ENCODE results near the gene NR3C2.
"Not testable (repeated sequence)": the region's sequence is repeated elsewhere in the genome, so short reads cannot be mapped to it uniquely, and the experiment has no call there.

The NR3C2 gene

GRCh38 chr4:148364525-148364924 lies 77.7 kb downstream of the NR3C2 start:
- no peak for DNase-seq

DNA sequence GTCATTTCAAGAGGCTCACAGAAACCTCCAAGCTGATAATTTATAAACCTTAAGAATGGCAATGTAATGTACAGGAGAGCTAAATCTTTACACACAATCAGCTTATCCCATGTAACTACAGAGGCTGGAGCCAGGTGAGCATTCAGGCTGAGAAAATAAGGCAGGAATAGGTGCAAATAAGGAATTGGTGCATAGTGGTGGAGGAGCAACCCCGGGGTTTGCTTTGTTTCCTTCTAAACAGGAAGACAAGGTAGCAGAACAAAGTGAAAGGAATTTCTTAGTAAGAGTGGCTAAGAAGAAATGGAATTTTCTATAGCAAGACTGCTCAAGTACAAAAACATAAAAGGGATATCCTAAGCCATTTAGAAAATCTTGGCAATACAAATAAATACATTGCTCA lies 82.4 kb downstream of the NR3C2 start:
- DNase-seq, result no peak

DNA sequence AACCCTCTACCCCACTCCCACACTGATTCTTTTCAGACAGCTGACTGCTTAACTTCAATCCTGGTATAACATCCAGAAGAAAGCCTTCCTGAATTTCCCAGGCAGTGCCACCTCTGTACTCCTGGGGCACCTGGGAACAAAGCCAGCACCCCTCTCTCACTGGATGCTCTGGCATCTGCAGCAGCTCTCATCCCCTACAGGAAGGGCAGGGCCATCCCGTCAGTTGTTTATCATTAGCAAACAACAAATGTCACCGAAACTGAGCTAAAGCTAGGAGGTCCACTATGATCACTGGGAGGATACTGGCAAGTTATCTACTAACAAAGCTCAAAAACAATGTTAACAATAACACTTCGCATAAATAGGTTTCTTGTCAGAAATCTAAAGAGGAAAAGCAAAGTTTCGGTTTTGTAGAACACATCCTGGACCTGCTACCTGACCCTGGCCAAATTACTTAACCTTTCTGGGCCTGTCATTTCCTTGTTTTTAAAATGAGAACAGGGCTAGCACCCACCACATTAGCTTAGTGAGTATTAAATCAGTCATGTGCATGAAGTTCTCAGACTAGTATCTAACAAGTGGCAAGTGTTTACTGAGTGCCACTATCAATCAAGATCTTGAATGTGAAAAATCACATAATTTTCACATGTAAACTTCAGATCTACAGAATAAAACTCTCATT lies 86.6 kb downstream of the NR3C2 start:
- DNase-seq, result no peak

DNA sequence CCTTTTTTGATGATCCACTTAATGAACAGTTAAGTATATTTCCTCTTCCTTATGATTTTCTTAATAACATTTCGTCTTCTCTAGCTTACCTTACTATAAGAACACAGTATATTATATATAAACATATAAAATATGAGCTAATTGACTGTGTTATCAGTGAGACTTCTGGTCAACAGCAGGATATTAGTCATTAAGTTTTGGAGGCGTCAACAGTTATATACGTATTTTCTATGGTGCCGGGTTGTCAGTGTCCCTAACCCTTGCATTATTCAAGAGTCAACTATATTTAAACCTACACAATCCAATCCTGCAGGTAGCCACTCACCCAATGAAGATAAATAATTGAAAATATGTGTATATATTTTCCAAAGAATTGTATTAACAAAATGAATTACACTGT lies 88.0 kb downstream of the NR3C2 start:
- no peak for DNase-seq

- DNase-seq, result no peak
Measured at GRCh38 chr4:148353571-148353970, 88.6 kb downstream of the NR3C2 start.

DNA sequence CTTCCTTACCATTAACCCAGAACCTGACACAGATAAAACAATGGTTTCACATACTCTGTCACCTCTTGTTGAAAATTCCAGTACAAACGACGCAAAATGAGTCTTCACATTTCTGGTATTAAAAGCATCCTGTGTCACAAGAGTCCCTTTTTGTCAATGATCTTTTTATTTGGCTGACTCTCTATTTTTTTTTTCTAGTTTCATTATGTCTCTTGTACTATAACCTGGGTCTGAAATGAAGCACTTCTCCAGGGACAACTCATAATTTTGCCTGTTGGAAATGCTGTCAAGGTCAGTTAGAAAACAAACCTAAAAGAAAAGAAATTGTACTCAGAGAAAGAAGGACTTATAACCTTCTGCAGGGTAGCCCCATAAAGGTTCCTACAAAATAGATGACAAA lies 93.1 kb downstream of the NR3C2 start:
- no peak for DNase-seq

DNA sequence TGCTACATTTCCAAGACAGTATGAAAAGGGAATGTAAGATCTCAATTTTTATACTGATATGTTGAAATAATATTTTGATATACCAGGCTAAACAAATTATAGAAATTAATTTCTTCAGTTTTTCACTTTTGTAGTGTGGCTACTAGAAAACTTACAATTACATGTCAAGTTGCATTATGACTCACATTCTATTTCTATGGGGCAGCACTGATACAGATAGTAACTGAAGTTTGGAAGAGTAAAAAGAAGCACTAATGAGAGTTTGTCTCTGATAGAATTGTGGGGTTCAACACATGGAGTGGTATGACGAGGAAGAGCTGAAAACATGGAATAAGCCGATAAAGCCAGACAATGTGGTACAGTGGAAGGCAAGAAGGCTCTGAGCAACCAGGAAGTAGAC lies 95.6 kb downstream of the NR3C2 start:
- no peak for DNase-seq

GRCh38 chr4:148345509-148345908 lies 96.7 kb downstream of the NR3C2 start:
- no peak for DNase-seq

GRCh38 chr4:148344941-148345340 lies 97.3 kb downstream of the NR3C2 start:
- DNase-seq, result no peak

DNA sequence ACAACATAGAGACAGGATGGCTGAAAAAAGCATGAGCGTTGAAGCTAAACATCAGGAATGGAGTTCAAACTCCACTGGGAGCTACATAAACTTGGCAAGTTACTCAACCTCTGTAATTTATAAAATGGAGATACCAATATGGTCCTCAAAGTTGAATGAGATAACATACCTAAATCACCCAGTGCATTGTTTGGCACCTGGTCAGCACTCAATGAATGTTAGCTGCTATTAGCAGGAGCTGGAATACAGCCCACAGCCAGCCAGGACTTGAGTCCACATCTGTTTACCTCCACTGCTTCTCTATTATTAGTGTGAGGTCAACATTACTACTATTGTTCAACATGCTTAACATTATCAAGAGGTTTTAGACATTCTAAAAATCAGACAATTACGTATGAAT lies 97.9 kb downstream of the NR3C2 start:
- DNase-seq, result no peak

DNA sequence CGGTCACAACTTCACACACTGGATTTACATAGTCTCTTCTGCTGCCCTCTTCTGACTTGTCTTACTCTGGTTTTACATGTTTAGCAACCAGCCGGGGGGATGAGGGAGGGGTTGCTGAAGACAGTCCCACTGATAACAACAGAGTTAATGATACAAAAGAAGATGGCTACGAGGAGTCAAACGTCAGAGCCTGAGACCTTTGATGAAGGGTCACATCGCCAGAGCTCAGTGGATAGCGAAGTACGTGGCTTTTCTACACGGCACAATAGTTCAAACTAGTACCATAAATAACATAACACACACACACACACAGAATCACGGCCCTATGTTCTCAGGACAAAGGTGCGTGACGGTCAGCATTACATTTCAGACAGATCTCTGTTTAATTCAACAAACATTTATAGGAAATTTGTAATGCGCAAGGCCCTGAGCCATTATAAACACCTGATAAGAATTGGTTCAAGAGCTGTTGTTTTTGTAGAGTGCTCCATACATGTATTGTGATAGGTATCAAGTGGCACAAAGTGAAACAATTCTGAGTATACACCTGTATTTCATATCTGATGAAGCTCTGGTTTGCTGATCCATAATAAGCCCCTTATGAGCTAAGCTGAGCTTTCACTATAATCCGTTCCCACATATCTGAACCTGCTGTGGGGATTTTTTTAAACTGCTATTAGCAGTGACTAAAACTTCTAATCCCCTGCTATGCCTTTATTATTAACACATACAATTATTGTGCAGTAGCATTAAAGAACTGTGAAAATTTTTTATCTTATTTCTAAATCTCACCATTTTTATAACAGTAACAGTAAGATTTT lies 100.0 kb downstream of the NR3C2 start:
- no peak for DNase-seq

DNA sequence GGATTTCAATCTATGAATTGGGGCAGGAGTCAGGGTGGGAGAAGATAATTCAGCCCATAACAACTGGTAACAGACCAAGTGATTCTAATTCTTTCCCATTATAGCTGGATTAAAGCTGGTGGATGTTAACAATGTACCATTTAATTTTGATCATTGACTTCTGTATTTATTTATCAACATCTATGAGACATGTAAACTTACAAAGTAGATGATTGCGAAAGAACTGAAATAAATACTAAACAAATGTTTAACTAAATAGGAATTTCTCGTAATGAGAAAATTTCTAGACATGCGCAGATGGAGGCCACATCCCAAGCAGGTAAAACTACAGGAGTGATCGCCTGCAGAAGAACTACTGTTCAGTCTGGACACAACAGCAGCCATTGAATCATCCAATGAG lies 107.1 kb downstream of the NR3C2 start:
- no peak for DNase-seq

DNA sequence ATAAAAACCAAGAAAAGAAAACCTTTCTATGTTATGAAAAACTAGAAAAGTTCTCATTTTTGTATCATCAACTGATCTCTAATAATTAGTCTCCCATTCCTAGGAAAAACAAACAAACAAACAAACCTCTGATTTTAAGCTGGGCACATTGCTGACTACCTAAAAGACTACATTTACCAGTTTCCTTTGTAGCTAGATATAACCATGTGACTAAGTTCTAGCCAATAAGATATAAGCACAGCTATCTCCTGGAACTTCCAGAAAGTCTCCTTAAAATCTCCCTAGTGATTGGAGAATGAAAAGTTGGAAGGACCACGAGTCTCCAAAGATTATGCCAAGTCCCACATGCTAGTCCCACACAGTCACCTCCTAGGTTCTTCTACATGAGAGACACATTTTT lies 108.9 kb downstream of the NR3C2 start:
- no peak for DNase-seq

- DNase-seq, result no peak
Measured at GRCh38 chr4:148332486-148332885, 109.7 kb downstream of the NR3C2 start.

DNA sequence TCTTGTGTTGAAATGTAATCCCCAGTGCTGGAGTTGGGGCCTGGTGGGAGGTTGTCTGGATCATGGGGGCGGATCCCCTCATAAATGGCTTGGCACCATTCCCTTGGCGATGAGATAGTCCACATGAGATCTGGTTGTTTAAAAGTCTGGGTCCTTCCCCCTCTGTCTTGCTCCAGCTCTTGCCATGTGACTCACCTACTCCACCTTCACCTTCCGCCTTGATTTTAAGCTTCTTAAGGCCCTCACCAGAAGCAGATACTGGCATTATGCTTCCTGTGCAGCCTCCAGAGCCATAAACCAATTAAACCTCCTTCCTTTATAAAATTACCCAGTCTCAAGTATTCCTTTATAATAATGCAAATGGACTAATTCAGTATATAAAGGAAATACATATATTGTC lies 111.5 kb downstream of the NR3C2 start:
- DNase-seq, result no peak

DNA sequence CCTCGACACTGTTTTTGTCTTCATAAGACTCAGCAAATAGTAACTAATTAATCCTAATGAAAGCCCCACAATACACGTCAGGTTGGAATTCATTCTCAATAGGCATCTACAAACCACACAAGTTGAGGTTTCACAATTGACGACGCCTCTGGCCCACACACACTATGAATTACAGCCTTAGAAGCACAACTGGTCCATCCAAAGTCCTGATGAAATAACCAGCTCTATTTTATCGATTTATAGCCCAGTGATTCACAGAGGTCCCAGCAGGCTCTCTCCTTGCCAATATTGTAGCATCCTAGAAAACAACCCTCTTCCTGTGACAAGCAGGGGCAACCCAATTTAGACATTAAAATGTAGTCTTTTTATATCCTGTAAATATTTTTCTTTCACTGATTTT lies 112.1 kb downstream of the NR3C2 start:
- no peak for DNase-seq

DNA sequence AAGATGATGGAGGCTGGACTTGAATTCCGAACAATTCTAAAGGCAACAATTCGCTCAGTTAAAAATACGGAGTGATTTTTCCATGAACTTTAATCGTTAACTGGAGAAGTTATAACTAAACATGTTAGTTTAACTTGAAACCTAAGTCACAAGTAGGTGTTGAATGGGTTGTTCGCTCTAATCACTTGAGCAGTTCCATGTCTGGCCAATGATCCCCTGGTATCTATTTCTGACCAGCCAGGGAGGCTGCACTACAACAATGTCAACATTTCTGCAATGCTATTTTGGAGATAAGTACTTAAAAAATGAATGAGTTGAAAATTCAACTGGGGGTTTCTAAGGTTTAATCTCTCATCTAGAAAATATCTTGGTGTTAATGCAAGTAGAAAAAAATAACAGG lies 112.5 kb downstream of the NR3C2 start:
- no peak for DNase-seq

DNA sequence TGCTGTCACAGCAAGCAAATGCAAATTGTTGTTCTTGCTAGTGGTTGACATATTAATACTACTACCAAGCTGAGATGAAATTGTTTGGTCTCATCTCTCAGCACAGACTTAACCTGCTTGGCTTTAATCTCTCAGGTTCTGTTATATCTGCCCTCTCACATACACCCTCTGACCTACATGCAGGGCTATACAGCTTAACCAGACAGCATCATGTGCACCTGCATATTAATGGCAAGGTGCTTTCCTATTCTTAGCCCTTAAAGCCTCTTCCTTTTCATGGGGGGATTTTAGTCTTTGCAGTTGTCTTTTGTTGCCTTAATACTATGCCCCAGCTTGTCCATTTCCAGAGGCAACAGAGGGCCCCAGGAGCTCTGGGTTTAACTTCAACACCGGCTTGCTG lies 114.5 kb downstream of the NR3C2 start:
- no peak for DNase-seq

DNA sequence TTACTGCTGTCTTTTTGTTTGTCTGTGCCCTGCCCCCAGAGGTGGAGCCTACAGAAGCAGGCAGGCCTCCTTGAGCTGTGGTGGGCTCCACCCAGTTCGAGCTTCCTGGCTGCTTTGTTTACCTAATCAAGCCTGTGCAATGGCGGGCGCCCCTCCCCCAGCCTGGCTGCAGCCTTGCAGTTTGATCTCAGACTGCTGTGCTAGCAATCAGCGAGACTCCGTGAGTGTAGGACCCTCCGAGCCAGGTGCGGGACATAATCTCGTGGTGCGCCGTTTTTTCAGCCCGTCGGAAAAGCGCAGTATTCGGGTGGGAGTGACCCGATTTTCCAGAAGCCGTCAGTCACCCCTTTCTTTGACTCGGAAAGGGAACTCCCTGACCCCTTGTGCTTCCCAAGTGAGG lies 118.9 kb downstream of the NR3C2 start:
- DNase-seq, result not testable (repeated sequence)

- no peak for DNase-seq
Measured at GRCh38 chr4:148315049-148315448, 127.2 kb downstream of the NR3C2 start.

DNA sequence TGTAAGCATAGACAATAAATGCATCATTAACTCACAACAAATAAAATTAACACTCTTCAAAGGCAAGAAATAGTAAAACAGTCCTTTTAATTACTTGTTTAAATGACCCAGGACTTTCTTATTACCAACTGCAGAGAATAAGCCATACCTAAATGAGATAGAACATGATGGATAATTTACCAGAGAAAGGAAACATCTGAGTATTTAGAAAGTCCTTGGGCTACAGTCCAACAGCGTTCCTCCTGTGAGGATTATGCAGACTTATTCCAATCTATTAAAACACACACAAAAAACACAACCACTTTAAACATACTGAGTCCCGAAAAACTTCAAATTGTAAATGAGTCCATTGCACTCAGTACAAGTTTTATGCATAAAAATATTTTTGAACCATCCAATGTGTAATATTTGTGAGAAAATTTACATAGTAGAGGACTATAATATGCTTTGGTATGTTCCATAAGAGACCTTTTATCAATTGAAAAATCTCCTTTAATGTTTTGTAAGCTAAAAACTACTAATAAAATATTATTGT lies 129.2 kb downstream of the NR3C2 start:
- no peak for DNase-seq

DNA sequence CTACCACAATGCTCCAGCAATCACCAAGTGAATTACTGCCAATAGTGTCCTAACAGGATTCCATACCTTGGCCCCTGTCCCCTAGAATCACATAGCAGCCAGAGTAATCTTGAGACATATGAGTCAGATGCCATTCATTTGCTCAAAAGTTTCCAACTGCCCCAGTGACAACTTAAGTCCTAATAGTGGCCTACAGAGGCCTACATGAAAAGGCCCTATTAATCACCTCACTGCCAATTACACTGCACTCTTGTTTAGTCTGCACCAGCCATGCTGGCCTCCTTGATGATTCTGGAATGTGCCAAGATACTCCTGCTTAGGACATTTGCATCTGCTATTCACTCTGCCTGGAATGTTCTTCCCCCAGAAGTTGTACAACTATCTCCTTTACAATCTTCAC lies 130.7 kb downstream of the NR3C2 start:
- DNase-seq, result no peak

GRCh38 chr4:148310756-148311155 lies 131.5 kb downstream of the NR3C2 start:
- DNase-seq, result no peak

DNA sequence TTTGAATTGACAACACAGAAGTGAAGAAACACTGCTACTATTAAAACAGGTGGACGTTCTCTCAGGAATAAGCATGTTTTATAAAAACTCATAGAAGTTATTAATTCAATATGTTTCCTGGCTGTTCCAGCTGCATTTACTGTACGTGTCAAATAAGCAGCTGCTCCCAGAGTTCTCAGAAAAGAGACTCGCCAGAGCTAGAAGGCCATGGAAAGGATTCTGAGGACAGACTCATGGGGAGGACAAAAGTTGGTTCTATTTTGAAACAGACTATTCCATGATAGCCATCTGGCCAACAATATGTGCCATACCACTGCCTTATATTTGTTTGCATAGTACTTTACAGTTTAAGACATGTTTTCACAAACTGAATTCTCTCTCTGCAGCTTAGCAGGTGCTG lies 136.5 kb downstream of the NR3C2 start:
- no peak for DNase-seq

All from retina (tissue), 1 donor.